Effector memory CD4-positive, alpha-beta T cell (primary cell): ENCODE results near the gene ATP12A.

ENCODE experiments used
- DNase-seq, 3 donors: peaks; one replicate each; pipeline ENCODE4 v3.0.0-alpha.2; 2020
- H3K27ac ChIP-seq: 2 replicates; pipeline ENCODE4 v1.7.0; 2013; ENCODE audit warnings: mild to moderate bottlenecking, low read length, moderate library complexity; ENCODE audit not compliant: insufficient read depth, poor library complexity, severe bottlenecking
- H3K27me3 ChIP-seq: replicated peaks from 2 replicates; pipeline ENCODE4 v1.7.0; 2013; ENCODE audit warnings: mild to moderate bottlenecking, low read length; ENCODE audit not compliant: insufficient read depth, control insufficient read depth, poor library complexity, severe bottlenecking
- H3K36me3 ChIP-seq: 2 replicates; pipeline ENCODE4 v1.7.0; 2013; ENCODE audit warnings: mild to moderate bottlenecking, low read length, moderate library complexity; ENCODE audit not compliant: control insufficient read depth, insufficient read depth
- H3K4me1 ChIP-seq: 2 replicates; pipeline ENCODE4 v1.7.0; 2013; ENCODE audit warnings: low read length, mild to moderate bottlenecking; ENCODE audit not compliant: control insufficient read depth, insufficient read depth, poor library complexity, severe bottlenecking
- H3K4me3 ChIP-seq: 2 replicates; pipeline ENCODE4 v1.7.0; 2013; ENCODE audit warnings: low read length, low read depth, mild to moderate bottlenecking; ENCODE audit not compliant: insufficient read depth, poor library complexity, severe bottlenecking
- H3K9me3 ChIP-seq: 2 replicates; pipeline ENCODE4 v1.7.0; 2013; ENCODE audit warnings: mild to moderate bottlenecking, low read length, moderate library complexity; ENCODE audit not compliant: control insufficient read depth

The ATP12A gene

GRCh38 chr13:24699541-24699940 lies 19.3 kb downstream of the ATP12A start:
- no peaks in the 10 kb centered on the region for H3K4me1 ChIP-seq

GRCh38 chr13:24700539-24700938 lies 20.3 kb downstream of the ATP12A start:
- Histone ChIP-seq H3K36me3 (no peaks in the 10 kb centered on the region), H3K9me3 (no peaks in the 10 kb centered on the region), H3K4me1 (no peaks in the 10 kb centered on the region), H3K27me3 (no peaks in the 10 kb centered on the region), H3K4me3 (no peak overlapping the region), H3K27ac (no peak overlapping the region)
- DNase-seq, result no peak

More at GRCh38 chr13:24699541-24699940, 19.3 kb downstream of the ATP12A start:
- no peak overlapping the region for H3K4me3 ChIP-seq
- no peaks in the 10 kb centered on the region for H3K9me3 ChIP-seq
- H3K36me3 ChIP-seq, result no peaks in the 10 kb centered on the region
- no peak overlapping the region for H3K27ac ChIP-seq
- DNase-seq, result no peak
- H3K27me3 ChIP-seq, result no peaks in the 10 kb centered on the region

GRCh38 chr13:24706886-24707585 lies 26.8 kb downstream of the ATP12A start:
- DNase-seq, result no peak
- Histone ChIP-seq H3K27me3 (no peaks in the 10 kb centered on the region), H3K27ac (no peak overlapping the region), H3K4me3 (no peak overlapping the region), H3K4me1 (peaks cover 8% of the 10 kb centered on the region), H3K9me3 (no peaks in the 10 kb centered on the region), H3K36me3 (no peaks in the 10 kb centered on the region)

- no peak overlapping the region for H3K4me3 ChIP-seq
- H3K9me3 ChIP-seq, result no peaks in the 10 kb centered on the region
- H3K36me3 ChIP-seq, result no peaks in the 10 kb centered on the region
- H3K27me3 ChIP-seq, result no peaks in the 10 kb centered on the region
- no peak overlapping the region for H3K27ac ChIP-seq
- peaks cover 8% of the 10 kb centered on the region for H3K4me1 ChIP-seq
- peak; percentile 19 to 58 (median 39) for DNase-seq
Observed at GRCh38 chr13:24709186-24709913, 29.1 kb downstream of the ATP12A start.

- Histone ChIP-seq H3K27ac (no peak overlapping the region), H3K27me3 (no peaks in the 10 kb centered on the region), H3K9me3 (no peaks in the 10 kb centered on the region), H3K4me3 (no peak overlapping the region), H3K4me1 (peaks cover 8% of the 10 kb centered on the region), H3K36me3 (no peaks in the 10 kb centered on the region)
- DNase-seq, result no peak
Observed at GRCh38 chr13:24713022-24713421, 32.8 kb downstream of the ATP12A start.

GRCh38 chr13:24716011-24716410 lies 35.8 kb downstream of the ATP12A start:
- Histone ChIP-seq H3K27ac (no peak overlapping the region), H3K36me3 (no peaks in the 10 kb centered on the region), H3K4me3 (no peak overlapping the region), H3K4me1 (no peaks in the 10 kb centered on the region), H3K9me3 (no peaks in the 10 kb centered on the region), H3K27me3 (no peaks in the 10 kb centered on the region)
- no peak for DNase-seq

- DNase-seq, result no peak
- no peaks in the 10 kb centered on the region for H3K36me3 ChIP-seq
Observed at GRCh38 chr13:24716446-24716845, 36.2 kb downstream of the ATP12A start.

GRCh38 chr13:24717217-24717616 lies 37.0 kb downstream of the ATP12A start:
- no peak for DNase-seq
- Histone ChIP-seq H3K27me3 (no peaks in the 10 kb centered on the region), H3K27ac (no peak overlapping the region), H3K4me1 (no peaks in the 10 kb centered on the region), H3K4me3 (no peak overlapping the region), H3K9me3 (no peaks in the 10 kb centered on the region), H3K36me3 (no peaks in the 10 kb centered on the region)

More at GRCh38 chr13:24716446-24716845, 36.2 kb downstream of the ATP12A start:
- Histone ChIP-seq H3K4me1 (no peaks in the 10 kb centered on the region), H3K27me3 (no peaks in the 10 kb centered on the region), H3K4me3 (no peak overlapping the region), H3K9me3 (no peaks in the 10 kb centered on the region), H3K27ac (no peak overlapping the region)

- Histone ChIP-seq H3K4me3 (no peak overlapping the region), H3K36me3 (no peaks in the 10 kb centered on the region), H3K4me1 (no peaks in the 10 kb centered on the region), H3K27me3 (no peaks in the 10 kb centered on the region), H3K9me3 (no peaks in the 10 kb centered on the region), H3K27ac (no peak overlapping the region)
- DNase-seq, result no peak
Observed at GRCh38 chr13:24718192-24718965, 38.2 kb downstream of the ATP12A start.

- no peaks in the 10 kb centered on the region for H3K9me3 ChIP-seq
- H3K36me3 ChIP-seq, result no peaks in the 10 kb centered on the region
- H3K27me3 ChIP-seq, result no peaks in the 10 kb centered on the region
- no peaks in the 10 kb centered on the region for H3K4me1 ChIP-seq
- DNase-seq, result no peak
- H3K27ac ChIP-seq, result no peak overlapping the region
- H3K4me3 ChIP-seq, result no peak overlapping the region
Observed at GRCh38 chr13:24719139-24719538, 38.9 kb downstream of the ATP12A start.
